Type B pancreatic cell (in vitro differentiated cells): Measurements from ENCODE around the gene UBE2E3. TPM values are rescaled to one million over a fixed set of nuclear protein-coding genes. Genes with fewer than 3 reads are reported as not detected.

Source experiments
- DNase-seq: peaks from one replicate; pipeline ENCODE4 v3.0.0; 2021; ENCODE audit warnings: mixed read lengths; ENCODE audit not compliant: unreplicated experiment; ENCODE audit errors: extremely low spot score
- H3K27ac Mint-ChIP-seq: 2 replicates; pipeline ENCODE4 v1.8.0; 2021; ENCODE audit warnings: mild to moderate bottlenecking, mixed read lengths
- H3K27me3 Mint-ChIP-seq: 2 replicates; pipeline ENCODE4 v1.8.0; 2021; ENCODE audit warnings: mixed read lengths
- H3K36me3 Mint-ChIP-seq: 2 replicates; pipeline ENCODE4 v1.8.0; 2021; ENCODE audit warnings: mixed read lengths
- H3K4me1 Mint-ChIP-seq: one replicate; pipeline ENCODE4 v1.8.0; 2021; ENCODE audit warnings: mixed read lengths; ENCODE audit not compliant: unreplicated experiment
- H3K4me3 Mint-ChIP-seq: 2 replicates; pipeline ENCODE4 v1.8.0; 2021; ENCODE audit warnings: mild to moderate bottlenecking, mixed read lengths
- H3K9me3 Mint-ChIP-seq: 2 replicates; pipeline ENCODE4 v1.8.0; 2021; ENCODE audit warnings: mixed read lengths
- total RNA-seq: library from RNA; stranded (reverse); gene quantifications from 2 replicates; pipeline ENCODE4 v1.2.1, GENCODE V29; 2021; ENCODE audit warnings: low replicate concordance
- TF ChIP-seq, protein P1 (sequence below): fragments of 200-600 bp; sonication (generic); conservative IDR thresholded peaks from 2 replicates; pipeline ENCODE4 v1.5.0; 2021; ENCODE audit warnings: antibody characterized with exemption, mild to moderate bottlenecking

Gene UBE2E3
- total RNA-seq, 1 donor from 2014 or later: 105 TPM

GRCh38 chr2:180987146-180987545 is 6.7 kb downstream of the UBE2E3 start:
- H3K27ac Mint-ChIP-seq: no peak overlapping the region
- no peaks in the 10 kb centered on the region for H3K9me3 Mint-ChIP-seq
- H3K4me3 Mint-ChIP-seq: no peak overlapping the region
- peaks cover 42% of the 10 kb centered on the region for H3K4me1 Mint-ChIP-seq
- TF ChIP-seq, protein P1, sequence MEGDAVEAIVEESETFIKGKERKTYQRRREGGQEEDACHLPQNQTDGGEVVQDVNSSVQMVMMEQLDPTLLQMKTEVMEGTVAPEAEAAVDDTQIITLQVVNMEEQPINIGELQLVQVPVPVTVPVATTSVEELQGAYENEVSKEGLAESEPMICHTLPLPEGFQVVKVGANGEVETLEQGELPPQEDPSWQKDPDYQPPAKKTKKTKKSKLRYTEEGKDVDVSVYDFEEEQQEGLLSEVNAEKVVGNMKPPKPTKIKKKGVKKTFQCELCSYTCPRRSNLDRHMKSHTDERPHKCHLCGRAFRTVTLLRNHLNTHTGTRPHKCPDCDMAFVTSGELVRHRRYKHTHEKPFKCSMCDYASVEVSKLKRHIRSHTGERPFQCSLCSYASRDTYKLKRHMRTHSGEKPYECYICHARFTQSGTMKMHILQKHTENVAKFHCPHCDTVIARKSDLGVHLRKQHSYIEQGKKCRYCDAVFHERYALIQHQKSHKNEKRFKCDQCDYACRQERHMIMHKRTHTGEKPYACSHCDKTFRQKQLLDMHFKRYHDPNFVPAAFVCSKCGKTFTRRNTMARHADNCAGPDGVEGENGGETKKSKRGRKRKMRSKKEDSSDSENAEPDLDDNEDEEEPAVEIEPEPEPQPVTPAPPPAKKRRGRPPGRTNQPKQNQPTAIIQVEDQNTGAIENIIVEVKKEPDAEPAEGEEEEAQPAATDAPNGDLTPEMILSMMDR: no peak
- H3K36me3 Mint-ChIP-seq: peaks cover 27% of the 10 kb centered on the region
- no peaks in the 10 kb centered on the region for H3K27me3 Mint-ChIP-seq
- no peak for DNase-seq

DNA sequence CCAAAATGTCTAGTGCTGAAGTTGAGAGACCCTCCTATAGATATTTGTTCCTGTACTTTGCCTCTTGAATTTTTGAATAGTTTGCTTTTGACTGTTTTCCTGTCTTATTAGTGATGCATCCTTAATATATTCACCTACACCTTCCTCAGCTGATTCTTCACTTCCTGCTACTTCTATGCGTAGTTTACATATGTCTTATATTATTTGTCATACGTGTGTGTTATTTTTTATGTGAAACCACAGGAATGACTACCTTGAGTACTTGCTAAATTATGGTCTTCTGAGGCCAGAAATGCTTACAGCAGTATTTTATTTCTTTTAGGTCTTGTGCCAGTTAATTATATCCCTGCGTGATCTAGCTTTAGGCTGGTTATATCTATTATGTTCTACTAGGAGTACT is 9.9 kb downstream of the UBE2E3 start:
- no peaks in the 10 kb centered on the region for H3K27me3 Mint-ChIP-seq
- H3K4me1 Mint-ChIP-seq: peaks cover 17% of the 10 kb centered on the region
- H3K4me3 Mint-ChIP-seq: no peak overlapping the region
- peaks cover 37% of the 10 kb centered on the region for H3K36me3 Mint-ChIP-seq
- TF ChIP-seq, protein P1: no peak
- DNase-seq: no peak
- H3K27ac Mint-ChIP-seq: no peak overlapping the region
- no peaks in the 10 kb centered on the region for H3K9me3 Mint-ChIP-seq

- TF ChIP-seq, protein P1: no peak
- no peak overlapping the region for H3K27ac Mint-ChIP-seq
- peaks cover 12% of the 10 kb centered on the region for H3K4me1 Mint-ChIP-seq
- H3K9me3 Mint-ChIP-seq: no peaks in the 10 kb centered on the region
- no peaks in the 10 kb centered on the region for H3K27me3 Mint-ChIP-seq
- H3K4me3 Mint-ChIP-seq: no peak overlapping the region
- H3K36me3 Mint-ChIP-seq: peaks cover 38% of the 10 kb centered on the region
- DNase-seq: no peak
Measured at GRCh38 chr2:180990794-180991193, 10.4 kb downstream of the UBE2E3 start.

GRCh38 chr2:180991361-180991760 is 11.0 kb downstream of the UBE2E3 start:
- TF ChIP-seq, protein P1: peak; percentile 34
- no peaks in the 10 kb centered on the region for H3K9me3 Mint-ChIP-seq
- H3K4me1 Mint-ChIP-seq: peaks cover 9% of the 10 kb centered on the region
- no peaks in the 10 kb centered on the region for H3K27me3 Mint-ChIP-seq
- DNase-seq: no peak
- no peak overlapping the region for H3K27ac Mint-ChIP-seq
- H3K36me3 Mint-ChIP-seq: peaks cover 38% of the 10 kb centered on the region
- no peak overlapping the region for H3K4me3 Mint-ChIP-seq

DNA sequence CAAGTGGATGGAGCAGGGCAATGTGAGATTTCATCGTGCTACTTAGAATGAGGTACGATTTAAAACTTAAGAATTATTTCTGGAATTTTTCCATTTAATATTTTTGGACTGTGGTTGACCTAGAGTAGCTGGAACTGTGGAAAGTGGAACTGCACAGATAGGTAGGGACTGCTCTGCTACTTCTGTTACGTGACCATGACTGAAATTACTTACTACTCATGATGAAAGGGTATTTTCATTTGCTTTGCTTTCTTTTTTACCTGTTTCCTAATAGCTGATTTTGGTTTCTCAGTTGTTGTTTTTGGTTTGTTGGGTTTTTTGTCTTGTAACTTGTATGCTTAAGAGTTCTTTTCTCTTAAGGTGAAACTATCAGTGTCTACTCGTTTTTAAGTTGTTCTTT is 11.4 kb downstream of the UBE2E3 start:
- H3K9me3 Mint-ChIP-seq: no peaks in the 10 kb centered on the region
- no peak for DNase-seq
- H3K27ac Mint-ChIP-seq: no peak overlapping the region
- no peak overlapping the region for H3K4me3 Mint-ChIP-seq
- no peaks in the 10 kb centered on the region for H3K27me3 Mint-ChIP-seq
- peaks cover 9% of the 10 kb centered on the region for H3K4me1 Mint-ChIP-seq
- peaks cover 38% of the 10 kb centered on the region for H3K36me3 Mint-ChIP-seq
- TF ChIP-seq, protein P1: no peak

DNA sequence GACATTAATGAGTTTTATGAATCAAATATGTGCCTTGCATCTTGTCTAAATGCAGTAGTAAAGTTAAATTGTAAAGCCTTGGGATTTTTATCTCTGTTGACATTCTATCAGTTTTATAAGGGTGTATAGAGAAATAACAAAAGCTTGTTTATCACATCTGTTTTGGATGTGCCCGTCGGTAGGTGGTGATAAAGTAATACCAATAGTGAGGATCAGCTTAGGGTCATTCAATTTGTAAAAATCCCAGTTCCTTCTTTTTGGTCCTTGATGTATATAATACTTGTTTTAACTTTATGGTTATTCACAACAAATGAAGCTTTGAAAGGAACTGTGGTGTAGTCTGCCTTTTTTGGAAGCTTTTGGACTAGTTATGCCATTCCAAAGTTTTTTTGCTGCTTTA is 12.6 kb downstream of the UBE2E3 start:
- no peaks in the 10 kb centered on the region for H3K27me3 Mint-ChIP-seq

More for the DNA sequence above, 12.6 kb downstream of the UBE2E3 start:
- Mint-ChIP-seq H3K9me3 (peaks cover under 1% of the 10 kb centered on the region), H3K4me1 (peaks cover 6% of the 10 kb centered on the region), H3K4me3 (no peak overlapping the region), H3K36me3 (peaks cover 36% of the 10 kb centered on the region), H3K27ac (no peak overlapping the region)
- TF ChIP-seq, protein P1: no peak
- no peak for DNase-seq
